Peyer's patch (tissue), 4 donors: ENCODE measurements around the gene THUMPD3.

ENCODE experiments used
- POLR2A ChIP-seq, 2 donors: fragments of 450-650 bp; IDR thresholded peaks; one replicate each; pipeline ENCODE4 v1.5.1; 2017; ENCODE audit warnings: antibody characterized with exemption in 2 of 2, mild to moderate bottlenecking in 2 of 2, moderate library complexity in 2 of 2
- TF ChIP-seq, protein P1 (sequence below), 6 experiments: fragments of 450-650 bp in 4 of 6; fragments of 200-600 bp in 2 of 6; sonication (generic) in 1 of 6; IDR thresholded peaks; one replicate each; pipeline ENCODE4 v1.5.1; 2017 to 2019; ENCODE audit warnings: antibody characterized with exemption in 6 of 6, mild to moderate bottlenecking in 3 of 6, moderate library complexity in 1 of 6

DNA sequence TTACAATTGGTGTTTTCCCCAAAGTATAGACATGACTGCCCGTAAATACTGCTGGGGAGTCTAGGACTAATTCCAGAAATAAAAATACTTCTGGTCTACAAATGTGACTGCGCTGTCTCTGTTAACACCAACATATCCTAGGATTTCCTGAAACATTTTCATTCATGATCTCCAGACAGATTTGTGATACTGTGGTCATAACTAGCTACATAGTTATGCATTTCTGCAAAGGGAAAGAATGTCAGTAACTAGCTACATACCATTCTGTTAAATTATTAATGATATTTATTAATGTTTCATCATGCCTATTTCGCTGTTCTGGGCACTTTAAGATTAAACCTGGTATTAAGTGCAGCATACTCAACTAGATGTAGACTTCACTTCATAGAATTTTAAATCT is 67.9 kb downstream of the THUMPD3 start:
- TF ChIP-seq, protein P1, sequence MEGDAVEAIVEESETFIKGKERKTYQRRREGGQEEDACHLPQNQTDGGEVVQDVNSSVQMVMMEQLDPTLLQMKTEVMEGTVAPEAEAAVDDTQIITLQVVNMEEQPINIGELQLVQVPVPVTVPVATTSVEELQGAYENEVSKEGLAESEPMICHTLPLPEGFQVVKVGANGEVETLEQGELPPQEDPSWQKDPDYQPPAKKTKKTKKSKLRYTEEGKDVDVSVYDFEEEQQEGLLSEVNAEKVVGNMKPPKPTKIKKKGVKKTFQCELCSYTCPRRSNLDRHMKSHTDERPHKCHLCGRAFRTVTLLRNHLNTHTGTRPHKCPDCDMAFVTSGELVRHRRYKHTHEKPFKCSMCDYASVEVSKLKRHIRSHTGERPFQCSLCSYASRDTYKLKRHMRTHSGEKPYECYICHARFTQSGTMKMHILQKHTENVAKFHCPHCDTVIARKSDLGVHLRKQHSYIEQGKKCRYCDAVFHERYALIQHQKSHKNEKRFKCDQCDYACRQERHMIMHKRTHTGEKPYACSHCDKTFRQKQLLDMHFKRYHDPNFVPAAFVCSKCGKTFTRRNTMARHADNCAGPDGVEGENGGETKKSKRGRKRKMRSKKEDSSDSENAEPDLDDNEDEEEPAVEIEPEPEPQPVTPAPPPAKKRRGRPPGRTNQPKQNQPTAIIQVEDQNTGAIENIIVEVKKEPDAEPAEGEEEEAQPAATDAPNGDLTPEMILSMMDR (IDR thresholded peaks at IDR 0.05) = no peak
- no peak for TF ChIP-seq POLR2A (IDR thresholded peaks at IDR 0.05)
